AG10803 (cell line): ENCODE results near the gene RGS16.
A peak's percentile ranks its signal among the peaks of the same experiment; 100 is the strongest.

ENCODE experiments used
- DNase-seq: peaks from one replicate; pipeline ENCODE4 v3.0.0; 2010; ENCODE audit warnings: low read depth
- H3K4me3 ChIP-seq: 2 replicates; pipeline ENCODE4 v1.5.1; 2011; ENCODE audit warnings: mild to moderate bottlenecking, low read length, control low read depth
- CTCF ChIP-seq: conservative IDR thresholded peaks from 2 replicates; pipeline ENCODE4 v1.5.1; 2011; ENCODE audit warnings: mild to moderate bottlenecking, low read length, control low read depth, inconsistent platforms

Gene RGS16

GRCh38 chr1:182584746-182585145 is 19.4 kb downstream of the RGS16 start:
- no peak for DNase-seq
- H3K4me3 ChIP-seq: no peak overlapping the region
- no peak for TF ChIP-seq CTCF

- TF ChIP-seq CTCF: no peak
- H3K4me3 ChIP-seq: no peak overlapping the region
- DNase-seq: no peak
Measured at GRCh38 chr1:182580736-182581135, 23.5 kb downstream of the RGS16 start.

- H3K4me3 ChIP-seq: no peak overlapping the region
- no peak for TF ChIP-seq CTCF
- peak; percentile 79 for DNase-seq
Measured at GRCh38 chr1:182575540-182576149, 28.5 kb downstream of the RGS16 start.

- TF ChIP-seq CTCF: no peak
- DNase-seq: no peak
- H3K4me3 ChIP-seq: no peak overlapping the region
Measured at GRCh38 chr1:182574156-182574555, 30.0 kb downstream of the RGS16 start.

- no peak for DNase-seq
Measured at GRCh38 chr1:182570611-182570970, 33.6 kb downstream of the RGS16 start.

GRCh38 chr1:182569939-182570610 is 34.1 kb downstream of the RGS16 start:
- TF ChIP-seq CTCF: no peak
- DNase-seq: no peak
- no peak overlapping the region for H3K4me3 ChIP-seq

More at GRCh38 chr1:182570611-182570970, 33.6 kb downstream of the RGS16 start:
- H3K4me3 ChIP-seq: no peak overlapping the region
- TF ChIP-seq CTCF: no peak

- DNase-seq: no peak
- H3K4me3 ChIP-seq: no peak overlapping the region
- no peak for TF ChIP-seq CTCF
Measured at GRCh38 chr1:182568647-182569284, 35.4 kb downstream of the RGS16 start.
